HUDEP-2 (cell line): ENCODE results near the gene LTBR.

Source experiments
- DNase-seq, 76 experiments: peaks; one replicate each; lab custom pipeline; 2025; ENCODE audit not compliant: unreplicated experiment in 76 of 76; lab: John Stamatoyannopoulos, UW

LTBR gene

DNA sequence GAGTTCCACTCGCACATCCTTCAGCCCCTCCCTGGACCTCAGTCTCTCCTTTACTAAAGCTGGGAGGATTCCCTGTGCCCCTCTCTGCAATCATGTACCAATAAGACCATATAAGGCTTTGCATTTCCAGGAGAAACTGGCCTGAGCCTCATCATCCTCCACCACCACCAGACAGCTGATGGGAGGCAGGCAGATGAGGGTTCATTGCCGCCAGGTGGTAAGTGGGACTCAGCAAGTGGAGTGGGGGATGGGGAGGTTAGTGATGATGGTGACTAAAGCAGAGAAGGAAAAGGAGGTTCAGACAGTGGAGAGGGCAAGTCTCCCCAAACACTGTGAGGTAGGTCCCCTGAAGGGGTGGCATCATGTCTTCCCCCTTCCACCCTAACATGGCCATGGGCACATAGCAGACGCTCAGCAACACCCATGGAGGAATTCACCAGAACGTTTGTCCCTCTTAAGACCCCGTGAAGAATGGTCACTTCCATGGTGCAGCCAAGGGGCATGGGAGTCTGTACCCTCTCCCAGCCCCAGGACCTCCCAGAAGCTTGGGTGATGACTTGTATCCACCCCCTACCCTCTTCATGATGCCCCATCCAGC is 37.6 kb upstream of the LTBR start:
- no peak for DNase-seq

DNA sequence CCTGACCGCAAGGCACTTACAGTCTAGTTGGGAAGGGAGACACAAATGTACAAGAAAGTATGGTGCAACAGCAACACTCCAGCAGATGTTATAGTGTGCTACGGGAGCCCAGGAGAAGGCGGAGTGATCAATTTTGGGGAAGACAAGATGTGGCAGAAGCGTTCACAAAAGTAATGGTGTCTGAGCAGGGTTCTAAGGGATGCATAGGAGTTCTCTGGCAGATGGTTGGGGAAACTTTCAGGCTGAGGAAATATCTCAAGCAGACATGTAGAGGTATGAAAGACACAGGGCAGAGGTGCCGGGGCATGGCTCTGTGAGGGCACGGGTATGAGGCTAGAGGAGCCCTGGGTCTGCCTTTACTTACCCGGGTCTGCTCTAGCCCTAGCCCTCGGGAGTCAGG is 37.0 kb upstream of the LTBR start:
- DNase-seq: no peak

DNA sequence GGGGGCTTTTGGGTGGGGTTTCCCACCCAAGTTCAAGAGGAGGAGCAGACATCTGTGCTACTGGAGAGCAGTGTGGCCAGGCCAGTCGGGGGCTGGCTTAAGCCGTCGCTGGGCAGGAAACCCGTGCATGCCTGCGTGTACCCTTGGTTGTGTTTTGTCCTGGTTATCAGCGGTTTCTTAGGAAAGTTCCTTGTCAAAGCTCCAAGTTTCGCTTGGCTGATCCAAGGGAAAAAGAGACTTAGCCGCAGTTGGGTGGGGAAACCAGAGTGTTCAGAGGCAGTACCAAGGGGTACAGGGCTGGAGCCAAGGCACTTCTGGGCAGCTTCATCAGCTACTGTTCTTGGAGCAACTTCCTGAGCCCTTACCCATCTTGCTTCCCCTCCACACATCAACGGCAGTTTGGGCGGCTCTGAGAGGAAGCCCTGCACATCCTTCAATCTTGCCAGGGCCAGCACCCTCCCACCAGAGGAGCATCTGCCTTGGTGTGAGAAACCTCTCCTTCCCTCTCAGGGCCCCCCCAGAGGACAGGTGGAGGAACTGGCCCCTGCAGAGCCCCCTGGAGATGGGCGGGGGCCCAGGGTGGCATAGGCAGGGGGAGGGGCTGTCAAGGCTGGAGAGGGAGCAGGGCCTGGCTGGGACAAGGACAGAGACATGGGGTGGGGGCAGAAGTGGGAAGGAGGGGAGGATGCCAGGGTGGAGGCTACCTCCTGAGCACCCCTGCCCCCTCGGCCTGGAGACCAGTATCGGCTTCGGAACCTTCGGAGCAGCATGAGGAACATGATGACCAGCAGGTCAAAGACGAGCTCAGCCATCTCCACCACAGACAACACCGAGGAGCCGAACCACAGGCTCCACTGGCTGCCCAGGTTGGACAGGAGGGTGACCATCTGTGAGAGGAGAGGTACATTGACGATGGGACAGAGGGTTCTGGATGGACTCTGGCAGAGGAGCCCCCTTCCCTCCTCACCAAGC is 36.3 kb upstream of the LTBR start:
- DNase-seq: no peak

GRCh38 chr12:6351622-6352021 is 32.3 kb upstream of the LTBR start:
- DNase-seq: no peak

- no peak for DNase-seq
Observed at GRCh38 chr12:6352193-6353173, 31.5 kb upstream of the LTBR start.

GRCh38 chr12:6354495-6355393 is 29.2 kb upstream of the LTBR start:
- no peak for DNase-seq

- DNase-seq: no peak
Observed at GRCh38 chr12:6355491-6356373, 28.2 kb upstream of the LTBR start.

- DNase-seq: no peak
Observed at GRCh38 chr12:6356374-6356820, 27.6 kb upstream of the LTBR start.

DNA sequence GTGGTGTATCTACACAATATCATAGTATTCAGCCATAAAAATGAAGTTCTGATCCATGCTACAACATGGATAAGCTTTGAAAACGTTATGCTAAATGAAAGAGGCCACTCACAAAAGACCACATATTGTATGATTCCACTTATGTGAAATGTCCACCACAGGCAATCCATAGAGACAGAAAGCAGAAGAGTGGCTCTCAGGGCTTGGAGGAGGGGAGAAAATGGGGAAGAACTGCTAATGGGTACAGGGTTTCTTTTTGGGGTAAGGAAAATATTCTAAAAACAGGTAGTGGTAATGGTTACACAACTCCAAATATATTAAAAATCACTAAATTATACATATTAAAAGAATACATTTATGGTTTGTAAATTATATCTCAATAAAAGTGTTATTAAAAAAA is 25.1 kb upstream of the LTBR start:
- no peak for DNase-seq

DNA sequence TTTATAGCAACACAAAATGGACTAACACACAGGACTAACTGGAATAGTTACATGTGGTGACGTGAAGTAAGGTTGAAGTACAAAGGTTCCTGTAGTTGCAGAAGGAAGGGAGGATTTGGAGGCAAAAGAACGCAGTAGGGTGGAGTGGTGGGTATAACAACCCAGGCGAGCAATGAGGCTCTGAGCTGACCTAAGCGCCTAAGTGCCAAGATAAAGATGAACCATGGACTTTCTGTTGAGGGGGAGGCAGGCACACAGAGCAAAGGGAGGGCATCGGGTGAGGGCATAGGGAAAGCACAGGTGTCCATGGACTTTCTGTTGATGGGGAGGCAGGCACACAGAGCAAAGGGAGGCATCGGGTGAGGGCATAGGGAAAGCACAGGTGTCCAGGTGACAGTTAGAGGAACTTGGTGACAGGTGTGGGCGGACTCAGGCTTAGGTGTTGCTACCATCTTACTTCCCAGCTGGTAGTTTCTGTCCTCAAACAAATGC is 23.8 kb upstream of the LTBR start:
- DNase-seq: no peak

DNA sequence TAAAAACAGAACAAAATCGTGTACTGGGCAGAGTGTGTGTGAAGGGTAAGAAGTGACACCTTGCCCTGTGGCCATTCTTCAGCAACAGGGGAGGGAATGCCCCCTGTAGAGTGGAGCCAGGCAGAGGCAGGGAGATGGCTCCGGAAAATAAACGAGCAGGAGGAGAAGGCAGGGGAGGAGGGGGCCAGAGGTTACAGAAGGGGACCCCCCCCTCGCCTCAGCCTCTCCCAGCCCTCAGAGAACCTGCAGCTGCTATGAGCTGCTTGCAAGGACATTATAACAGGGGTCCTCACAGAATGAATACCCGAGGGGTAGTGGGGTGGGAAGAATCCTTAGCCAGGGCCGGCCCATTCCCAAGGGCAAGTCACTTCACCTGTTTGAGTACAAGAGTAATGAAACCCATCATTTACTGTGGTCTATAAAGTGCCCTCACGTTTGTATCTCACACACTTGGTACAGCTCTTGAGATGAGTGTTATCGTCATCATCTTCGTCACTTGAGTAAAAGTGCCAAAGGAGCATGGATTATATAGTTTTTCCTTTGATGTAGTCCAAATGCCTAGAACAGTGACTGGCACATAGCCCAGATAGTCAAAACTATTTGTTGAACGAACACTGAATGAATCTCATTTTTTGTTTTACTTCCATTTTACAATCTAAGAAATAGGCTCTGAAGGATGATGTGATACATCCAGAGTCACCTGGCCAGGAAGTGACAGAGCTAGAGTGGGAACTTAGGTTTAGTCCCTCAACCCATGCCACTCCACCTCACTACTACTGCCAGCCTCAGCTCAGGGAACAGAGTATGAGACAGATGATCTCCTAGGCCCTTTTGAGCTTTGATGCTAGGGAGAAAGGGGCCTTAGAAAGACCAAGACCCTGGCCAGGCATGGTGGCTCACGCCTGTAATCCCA is 23.1 kb upstream of the LTBR start:
- no peak for DNase-seq

- DNase-seq: no peak
Observed at GRCh38 chr12:6361834-6362233, 22.1 kb upstream of the LTBR start.

DNA sequence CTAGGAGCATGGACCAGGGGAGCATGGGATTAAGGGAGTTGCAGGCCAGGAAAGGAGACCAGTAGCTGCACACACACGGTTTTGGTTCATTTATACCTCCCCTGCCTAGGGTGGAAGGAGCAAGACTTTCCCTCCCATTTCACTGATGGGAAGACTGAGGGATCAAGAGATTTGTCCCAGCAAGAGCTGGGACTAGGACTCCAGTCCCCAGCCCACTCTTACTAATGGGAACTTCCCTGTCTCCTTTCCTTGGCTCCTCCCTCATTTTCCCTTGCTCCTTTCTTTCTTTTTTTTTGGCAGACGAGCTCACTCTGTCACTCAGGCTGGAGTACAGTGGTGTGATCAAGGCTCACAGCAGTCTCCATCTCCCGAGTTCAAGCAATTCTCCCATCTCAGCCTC is 21.6 kb upstream of the LTBR start:
- no peak for DNase-seq

GRCh38 chr12:6363010-6363329 is 21.0 kb upstream of the LTBR start:
- DNase-seq: no peak

- DNase-seq: peak in 32 of 76 experiments; percentile 9 to 61 (median 33)
Observed at GRCh38 chr12:6363330-6364043, 20.5 kb upstream of the LTBR start.

DNA sequence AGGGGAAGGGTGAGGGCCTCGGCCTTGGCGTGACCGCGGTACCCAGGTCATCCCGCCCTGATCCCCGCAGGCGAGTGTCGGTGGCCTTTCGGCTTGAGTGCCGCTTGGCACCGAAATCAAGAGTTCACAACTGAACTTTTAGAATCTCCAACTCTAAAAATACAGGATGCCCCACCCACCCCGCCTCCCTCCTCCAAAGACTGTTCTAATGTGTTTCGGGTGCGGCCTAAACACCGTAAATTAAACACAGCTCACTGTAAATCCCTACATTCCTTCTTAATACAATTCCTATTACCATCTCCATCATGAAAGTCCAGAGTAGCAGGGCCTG is 20.0 kb upstream of the LTBR start:
- DNase-seq: no peak
